PC-3 (cell line): Measurements from ENCODE around the gene FHL2.

ENCODE experiments used
- CTCF ChIP-seq: fragments of 300-600 bp; sonication (generic); conservative IDR thresholded peaks from 2 replicates; pipeline ENCODE4 v1.5.1; 2017; ENCODE audit warnings: antibody characterized with exemption, low read depth, mild to moderate bottlenecking, low read length
- EZH2 ChIP-seq: fragments of 300-600 bp; sonication (generic); IDR thresholded peaks from one replicate; pipeline ENCODE4 v1.6.1; 2017; ENCODE audit warnings: antibody characterized with exemption, mild to moderate bottlenecking, low read length; ENCODE audit not compliant: unreplicated experiment
- EZH2phosphoT487 ChIP-seq: fragments of 300-600 bp; sonication (generic); IDR thresholded peaks from 2 replicates; pipeline ENCODE4 v1.6.1; 2018; ENCODE audit warnings: mild to moderate bottlenecking, antibody characterized with exemption, low read length, borderline replicate concordance

GRCh38 chr2:105391058-105391627, 7.7 kb downstream of the FHL2 start:
- TF ChIP-seq CTCF (no peak), EZH2 (no peak), EZH2phosphoT487 (no peak)
